NCI-H1092 treated with DMSO at 0.1 percent for 48 hours (cell line): ENCODE data around the gene BMS1.
"Not testable (repeated sequence)": the region's sequence is repeated elsewhere in the genome, so short reads cannot be mapped to it uniquely, and the experiment has no call there.

Source experiments
- DNase-seq: peaks from one replicate; lab custom pipeline; 2025; lab: John Stamatoyannopoulos, UW

BMS1 gene

DNA sequence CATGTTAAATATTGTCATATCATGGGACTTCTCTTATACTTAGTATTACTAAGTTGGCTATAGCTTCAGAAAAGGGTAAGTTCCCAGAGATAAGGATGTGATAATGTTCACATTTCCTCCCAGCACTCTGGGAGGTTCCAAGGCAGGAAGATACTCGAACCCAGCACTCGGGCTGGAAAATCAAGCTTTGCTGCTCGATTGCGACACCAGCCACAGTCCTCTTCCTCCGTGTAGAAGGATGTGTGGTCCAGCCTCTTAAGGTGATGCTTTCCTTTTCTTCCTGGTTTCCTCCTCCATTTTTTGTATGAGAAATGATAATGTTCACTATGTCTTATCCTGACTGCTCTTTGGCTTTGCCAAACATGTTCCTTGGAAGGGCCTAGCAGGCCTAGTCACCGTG lies 3.2 kb downstream of the BMS1 start:
- no peak for DNase-seq

DNA sequence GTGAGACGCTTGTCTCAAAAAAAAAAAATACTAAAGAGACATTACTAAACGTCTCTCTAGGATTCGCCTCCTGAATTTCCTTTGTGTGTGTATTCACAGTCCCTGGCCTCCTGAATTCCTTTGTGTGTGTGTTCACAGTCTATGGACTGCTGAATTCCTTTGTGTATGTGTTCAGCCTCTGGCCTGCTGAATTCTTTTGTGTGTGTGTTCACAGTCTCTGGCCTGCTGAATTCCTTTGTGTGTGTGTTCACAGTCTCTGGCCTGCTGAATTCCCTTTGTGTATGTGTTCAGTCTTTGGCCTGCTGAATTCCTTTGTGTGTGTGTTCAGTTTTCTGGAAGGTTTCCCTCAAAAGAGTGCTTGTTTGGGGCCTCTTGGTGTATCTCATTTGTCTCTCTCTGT lies 8.2 kb downstream of the BMS1 start:
- no peak for DNase-seq

DNA sequence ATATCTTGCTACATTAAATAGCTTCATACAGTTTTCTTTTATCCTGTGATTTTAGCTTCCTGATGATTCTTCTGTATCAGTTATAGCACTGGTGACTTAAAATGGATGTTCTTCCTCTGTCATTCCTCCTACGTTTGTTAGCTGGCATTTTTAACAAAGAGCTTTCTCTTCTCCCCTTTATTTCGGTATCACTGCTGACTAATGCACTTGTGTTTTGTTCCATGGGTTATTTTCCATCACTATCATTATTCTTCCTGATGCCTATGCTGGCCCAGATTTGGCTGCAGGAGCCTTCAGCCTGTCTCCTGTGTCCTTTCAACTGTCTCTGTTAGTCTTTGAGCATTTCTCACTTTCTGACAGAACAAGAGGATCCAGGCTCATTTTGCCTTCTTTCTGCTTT lies 13.1 kb downstream of the BMS1 start:
- DNase-seq: no peak

DNA sequence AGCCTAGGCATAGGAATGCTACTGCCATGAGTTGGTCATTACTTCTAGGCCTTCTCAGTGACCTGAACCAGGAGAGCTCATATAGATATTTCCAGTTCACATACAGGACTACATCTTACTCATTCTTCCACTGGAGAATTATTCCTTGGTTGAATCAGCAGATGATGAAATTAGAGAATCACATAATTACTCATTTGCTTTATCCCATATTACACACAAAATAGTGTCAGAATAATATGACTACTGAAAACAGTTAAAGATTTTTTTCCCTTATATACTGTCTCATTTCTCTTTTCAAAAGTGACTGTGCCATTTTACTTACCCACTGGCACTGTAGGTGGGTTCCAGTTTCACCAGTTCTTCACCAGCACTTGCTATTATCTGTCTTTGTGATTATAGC lies 18.5 kb downstream of the BMS1 start:
- DNase-seq: no peak

DNA sequence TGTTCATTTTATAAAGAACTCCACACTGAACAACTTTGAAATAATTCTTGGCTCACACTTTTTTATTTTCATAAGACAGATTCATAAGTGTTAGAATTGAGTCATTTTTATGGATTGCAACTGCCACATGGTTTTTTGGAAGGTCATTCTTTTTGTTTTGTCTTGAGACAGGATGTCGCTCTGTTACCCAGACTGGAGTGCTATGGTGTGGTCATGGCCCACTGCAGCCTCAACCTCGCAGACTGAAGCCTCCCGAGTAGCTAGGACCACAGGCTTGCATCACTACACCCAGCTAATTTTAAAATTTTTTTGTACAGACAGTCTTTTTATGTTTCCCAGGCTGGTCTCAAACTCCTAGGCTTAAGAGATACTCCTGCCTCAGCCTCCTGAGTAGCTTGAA lies 20.3 kb downstream of the BMS1 start:
- DNase-seq: no peak

DNA sequence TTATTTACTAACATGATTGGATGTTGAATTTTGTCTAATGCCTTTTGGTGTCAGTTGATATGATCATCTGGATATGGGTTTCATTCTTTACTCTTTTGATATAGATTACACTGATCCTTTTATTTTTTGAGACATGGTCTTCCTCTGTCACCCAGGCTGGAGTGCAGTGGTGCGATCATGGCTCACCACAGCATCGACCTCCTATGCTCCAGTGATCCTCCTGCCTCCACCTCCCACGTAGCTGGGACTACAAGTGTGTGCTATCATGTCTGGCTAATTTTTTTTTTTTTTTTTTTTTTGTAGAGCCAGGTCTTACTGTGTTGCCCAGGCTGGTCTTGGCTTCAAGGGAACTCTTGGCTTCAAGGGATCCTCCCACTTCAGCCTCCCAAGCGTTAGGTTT lies 27.1 kb downstream of the BMS1 start:
- DNase-seq: no peak

DNA sequence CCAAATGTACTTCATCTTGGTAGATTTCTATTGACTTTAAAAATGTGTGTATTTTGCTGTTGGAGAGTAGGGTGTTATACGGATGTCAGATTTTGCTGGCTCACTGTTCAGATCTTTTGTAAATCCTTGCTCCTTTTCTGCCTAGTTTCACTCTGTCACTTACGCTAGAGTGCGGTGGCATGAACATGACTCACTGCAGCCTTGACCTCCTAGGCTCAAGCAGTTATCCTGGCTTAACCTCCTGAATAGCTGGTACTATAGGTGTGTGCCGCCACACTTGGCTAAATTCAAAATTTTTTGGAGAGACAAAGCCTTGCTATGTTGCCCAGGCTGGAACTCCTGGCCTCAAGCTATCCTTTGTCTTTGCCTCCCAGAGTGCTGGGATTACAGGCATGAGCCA lies 29.4 kb downstream of the BMS1 start:
- DNase-seq: no peak

DNA sequence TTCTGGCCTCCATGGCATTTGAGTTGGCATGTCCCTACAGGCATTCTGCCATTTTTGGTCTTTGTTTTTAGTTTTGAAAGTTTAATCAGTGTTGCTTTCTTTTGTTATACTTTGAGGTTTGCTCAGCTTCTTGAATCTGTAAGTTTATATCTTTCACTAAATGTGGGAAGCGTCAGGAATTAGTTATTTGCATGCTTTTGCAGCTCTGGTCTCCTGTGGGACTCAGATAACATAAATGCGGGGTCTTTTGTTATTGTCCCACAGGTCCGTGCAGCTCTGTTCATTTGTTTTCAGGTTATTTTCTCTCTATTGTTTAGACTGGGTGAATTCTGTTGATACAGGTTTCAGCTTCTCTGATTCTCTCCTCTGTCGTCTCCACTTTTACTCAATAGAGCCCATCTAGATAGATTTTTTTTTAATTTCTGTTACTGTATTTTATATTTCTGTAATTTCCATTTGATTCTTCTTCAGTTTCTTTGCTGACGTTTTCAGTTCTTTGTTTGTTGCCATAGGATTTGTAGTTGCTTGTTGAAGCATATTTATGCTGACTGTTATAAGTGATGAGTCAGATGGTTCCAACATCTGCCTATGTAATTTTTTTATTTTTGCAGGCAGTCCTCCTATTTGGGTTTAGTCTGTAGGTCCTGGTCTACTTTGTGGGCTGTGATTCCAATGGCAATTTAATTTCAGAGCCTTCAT lies 31.5 kb downstream of the BMS1 start:
- not testable (repeated sequence) for DNase-seq

DNA sequence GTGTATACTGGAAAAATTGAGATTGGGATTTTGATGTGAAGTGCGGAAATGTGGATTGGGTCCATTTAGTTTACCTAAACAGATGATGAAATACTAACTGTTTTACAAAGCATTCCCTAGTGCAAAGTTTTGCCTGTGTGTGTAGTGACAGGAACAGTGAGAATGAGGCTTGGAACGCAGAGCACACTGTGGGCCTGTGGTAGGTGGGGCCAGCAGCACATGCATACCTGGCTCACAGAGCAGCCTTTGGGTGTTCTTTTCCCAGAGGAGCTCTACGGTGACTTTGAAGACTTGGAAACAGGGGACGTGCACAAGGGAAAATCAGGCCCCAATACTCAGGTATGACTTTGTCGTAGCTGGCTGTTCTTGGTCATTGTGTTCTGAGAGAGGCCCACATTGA lies 33.7 kb downstream of the BMS1 start:
- not testable (repeated sequence) for DNase-seq

DNA sequence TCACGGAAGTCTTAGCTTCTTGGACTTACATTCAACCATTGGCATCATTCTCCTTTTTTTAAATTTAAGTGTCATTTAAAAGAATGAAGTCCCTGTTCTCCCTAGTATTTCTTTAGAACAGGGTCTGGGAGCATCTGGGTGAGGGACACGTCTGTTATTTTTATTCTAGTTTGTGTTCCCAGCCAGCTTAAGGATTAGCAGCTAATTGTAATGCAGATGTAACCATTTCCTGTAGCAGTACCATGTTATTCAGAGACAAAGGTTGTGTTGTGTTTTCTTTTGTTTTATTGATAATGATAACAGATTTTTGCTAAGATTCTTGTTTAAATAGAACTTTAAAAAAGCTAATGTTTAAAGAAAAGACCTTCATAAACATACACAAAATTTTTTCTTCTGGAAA lies 34.3 kb downstream of the BMS1 start:
- DNase-seq: no peak

DNA sequence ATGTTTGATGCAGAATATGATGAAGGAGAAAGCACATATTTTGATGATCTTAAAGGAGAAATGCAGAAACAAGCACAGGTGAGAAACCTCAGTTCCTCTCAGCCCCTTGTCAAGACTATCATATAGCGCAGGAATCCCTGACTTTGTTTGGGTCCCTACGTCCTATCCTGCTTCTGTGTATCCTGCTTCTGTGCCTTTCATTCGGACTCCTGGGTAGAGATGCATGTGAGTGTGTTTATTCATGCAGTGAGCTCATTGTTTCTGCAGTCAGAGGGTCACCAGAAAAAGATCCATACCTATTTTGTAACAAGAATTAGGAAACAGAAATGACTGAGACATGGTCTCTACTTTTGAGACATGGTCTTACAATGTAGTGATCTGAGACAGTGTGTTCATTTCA lies 34.8 kb downstream of the BMS1 start:
- not testable (repeated sequence) for DNase-seq

DNA sequence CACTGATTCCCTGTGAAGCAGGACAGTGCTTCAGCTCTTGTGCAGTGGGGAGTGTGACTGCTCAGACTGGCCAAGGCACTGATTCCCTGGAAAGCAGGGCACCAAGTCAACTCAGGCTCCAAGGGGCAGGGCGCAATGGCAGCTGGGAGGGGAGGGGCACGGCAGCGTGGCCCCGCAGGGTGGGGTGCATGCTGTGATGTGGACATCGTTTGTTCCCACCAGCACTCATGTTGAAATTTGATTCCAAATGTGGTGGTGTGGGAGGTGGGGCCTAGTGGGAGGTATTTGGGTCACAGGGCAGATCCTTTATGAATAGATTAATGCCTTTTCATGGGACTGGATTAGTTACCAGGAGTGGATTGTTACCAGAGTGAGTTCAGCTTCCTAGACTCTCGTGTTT lies 44.2 kb downstream of the BMS1 start:
- not testable (repeated sequence) for DNase-seq

DNA sequence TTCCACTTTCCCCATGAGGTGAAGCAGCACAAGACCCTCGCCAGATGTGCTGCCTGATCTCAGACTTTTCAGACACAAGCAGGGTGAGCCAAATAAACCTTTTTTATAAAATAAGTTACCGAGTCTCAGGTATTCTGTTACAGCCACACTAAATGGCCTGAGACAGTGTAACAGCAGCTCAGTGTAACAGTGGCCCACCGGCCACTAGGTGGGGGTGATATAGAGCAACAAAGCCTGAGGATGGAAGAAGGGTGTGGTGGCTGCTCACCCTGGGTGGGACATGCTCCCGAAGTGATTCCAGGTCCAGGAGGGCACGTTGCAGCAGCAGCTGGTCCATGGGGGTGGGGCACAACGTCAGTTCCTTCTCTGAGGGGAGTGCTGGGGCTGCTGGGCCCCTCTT lies 44.6 kb downstream of the BMS1 start:
- DNase-seq: no peak

DNA sequence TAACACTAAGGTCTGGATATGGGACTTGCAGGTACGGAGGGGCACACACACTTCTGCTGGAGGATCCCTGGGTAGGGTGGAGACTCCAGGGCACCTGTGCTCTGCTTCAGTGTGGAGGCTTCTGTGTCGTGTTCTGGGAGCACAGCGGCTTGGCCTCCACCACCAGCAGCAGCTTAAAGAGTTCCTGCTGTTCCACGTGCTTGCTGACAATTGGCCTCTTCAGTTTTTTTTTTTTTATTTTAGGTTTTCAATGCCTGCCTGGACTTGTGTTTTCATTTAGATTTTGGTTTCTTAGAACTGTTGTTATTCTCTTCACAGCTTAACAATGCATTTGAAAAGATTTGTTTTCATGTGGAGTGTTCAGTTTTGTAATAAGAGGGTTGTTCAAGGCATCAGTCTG lies 45.8 kb downstream of the BMS1 start:
- DNase-seq: not testable (repeated sequence)

DNA sequence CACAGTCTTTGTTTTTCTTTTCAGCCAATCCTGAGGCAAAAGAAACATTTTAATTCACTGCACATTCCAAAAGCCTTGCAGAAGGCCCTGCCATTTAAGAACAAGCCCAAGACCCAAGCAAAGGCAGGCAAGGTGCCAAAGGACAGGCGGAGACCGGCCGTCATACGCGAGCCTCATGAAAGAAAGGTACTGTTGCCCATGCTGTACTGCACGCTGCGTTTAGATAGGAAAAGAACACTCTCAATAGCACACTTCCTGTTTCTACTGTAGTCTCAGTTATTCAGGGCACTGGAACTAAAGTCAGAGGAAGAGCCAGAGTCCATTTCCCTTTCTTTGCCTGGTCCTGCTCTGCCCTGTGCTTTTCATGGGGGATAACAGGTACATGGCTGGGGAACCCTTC lies 47.6 kb downstream of the BMS1 start:
- no peak for DNase-seq

DNA sequence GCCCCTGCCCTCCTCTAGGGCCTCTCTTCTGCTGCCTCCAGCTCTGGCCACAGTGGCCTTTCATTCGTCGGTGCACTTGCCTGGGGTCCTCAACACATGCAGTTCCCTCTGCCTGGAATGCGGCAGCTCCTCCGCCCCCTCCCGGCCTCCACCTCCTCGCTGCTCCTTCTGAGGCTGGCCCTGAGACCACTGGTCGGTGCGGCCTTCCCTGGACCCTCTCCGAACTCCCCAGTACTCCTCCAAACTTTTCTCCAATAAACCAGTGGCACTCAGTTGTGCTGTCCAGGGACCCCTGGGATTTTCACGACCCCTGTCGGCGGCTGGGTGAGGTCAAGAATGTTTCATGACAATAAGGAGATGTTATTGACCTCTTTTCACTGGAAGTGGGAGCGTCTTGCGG lies 53.5 kb downstream of the BMS1 start:
- no peak for DNase-seq

DNA sequence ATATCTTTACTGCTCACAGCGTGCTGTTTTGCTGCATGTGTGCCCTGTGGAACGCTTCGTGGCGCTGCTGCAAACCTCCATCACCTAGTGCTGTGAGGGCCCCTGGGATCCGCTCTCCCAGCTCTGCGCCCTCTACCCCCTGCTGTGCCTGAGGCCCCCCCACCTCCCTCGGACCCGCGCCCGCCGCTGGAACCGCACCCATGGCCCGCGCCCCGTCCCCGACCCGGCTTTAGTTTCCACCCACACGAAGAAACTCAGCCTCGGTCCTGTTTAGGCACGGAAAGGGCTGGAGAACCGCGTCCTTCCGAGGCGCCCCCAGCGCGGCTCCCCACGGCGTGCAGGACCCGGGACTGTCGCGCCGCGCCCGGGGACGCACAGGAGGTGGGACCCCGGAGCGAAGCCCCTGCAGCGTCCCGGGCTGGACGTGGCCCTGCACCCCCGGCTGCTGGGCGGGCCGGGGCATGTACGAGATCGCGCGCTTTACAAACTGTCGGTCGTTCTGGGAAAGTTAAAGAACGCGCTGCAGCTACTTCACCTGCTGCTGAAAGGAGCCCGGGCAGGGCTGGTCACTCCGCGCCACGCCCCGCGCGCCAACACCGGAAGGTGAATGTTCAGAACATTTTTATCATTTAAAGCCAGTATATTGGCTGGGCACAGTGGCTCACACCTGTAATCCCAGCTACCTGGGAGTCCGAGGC lies 54.3 kb downstream of the BMS1 start:
- no peak for DNase-seq

DNA sequence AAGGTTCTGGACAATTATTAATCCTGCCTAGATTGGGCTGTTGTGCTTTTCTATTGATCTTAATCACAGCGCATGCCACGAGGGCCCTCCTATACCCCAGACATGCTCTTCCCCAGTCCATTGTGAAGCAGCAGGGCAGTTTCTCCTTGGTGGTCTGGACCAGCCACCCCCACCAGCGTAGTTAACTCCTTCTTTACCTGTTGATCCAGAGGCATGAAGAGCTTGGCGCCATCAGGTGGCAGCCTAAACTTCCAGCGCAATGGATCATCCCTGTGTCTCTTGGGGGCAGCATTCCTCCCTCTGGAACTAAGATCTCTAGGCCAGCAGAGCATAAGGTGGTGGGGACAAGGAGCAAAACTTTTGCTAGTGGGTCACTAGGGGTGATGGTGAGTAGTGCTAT lies 62.2 kb downstream of the BMS1 start:
- DNase-seq: not testable (repeated sequence)

DNA sequence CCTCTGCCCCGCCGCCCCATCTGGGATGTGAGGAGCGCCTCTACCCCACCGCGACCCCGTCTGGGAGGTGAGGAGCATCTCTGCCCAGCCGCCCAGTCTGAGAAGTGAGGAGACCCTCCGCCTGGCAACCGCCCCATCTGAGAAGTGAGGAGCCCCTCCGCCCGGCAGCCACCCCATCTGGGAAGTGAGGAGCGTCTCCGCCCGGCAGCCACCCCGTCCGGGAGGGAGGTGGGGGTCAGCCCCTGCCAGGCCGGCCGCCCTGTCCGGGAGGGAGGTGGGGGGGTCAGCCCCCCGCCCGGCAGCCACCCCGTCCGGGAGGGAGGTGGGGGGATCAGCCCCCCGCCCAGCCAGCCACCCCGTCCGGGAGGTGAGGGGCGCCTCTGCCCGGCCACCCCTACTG lies 64.7 kb downstream of the BMS1 start:
- not testable (repeated sequence) for DNase-seq

DNA sequence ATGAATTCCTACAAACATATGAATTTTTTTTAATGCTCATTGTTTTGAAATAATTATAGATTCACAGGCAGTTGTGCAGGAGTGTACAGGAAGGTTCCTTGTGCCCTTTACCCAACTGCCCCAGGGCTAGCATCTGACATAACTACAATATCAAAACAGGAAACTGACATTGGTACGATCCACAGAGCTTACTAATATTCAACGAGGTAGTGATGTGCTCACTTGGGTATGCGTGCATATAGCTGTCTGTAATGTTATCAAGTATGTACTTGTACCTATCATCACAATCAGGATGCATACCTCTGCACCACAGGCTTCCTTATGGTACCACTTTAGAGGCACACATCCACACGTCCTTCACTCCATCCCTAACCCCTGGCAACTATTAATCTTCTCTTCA lies 68.3 kb downstream of the BMS1 start:
- no peak for DNase-seq

DNA sequence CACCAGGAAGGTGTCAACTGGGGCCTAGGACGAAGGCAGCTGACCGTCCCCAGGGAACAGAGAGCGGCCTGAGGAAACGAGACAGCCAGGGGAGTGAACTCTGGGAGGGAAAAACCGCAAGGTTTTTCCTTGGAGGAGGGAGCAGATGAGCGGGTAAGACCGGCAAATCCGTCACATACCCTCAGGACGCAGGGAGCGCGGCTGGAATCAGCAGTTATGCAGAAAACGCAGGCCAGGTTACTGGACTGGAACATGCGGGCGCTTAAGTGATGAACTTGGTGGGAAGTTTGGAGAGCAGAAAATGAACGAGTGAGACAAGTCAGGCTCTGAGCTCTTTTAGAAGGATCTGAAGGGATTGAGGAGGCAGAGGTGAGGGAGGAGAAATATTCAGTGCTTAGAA lies 76.7 kb downstream of the BMS1 start:
- DNase-seq: no peak

DNA sequence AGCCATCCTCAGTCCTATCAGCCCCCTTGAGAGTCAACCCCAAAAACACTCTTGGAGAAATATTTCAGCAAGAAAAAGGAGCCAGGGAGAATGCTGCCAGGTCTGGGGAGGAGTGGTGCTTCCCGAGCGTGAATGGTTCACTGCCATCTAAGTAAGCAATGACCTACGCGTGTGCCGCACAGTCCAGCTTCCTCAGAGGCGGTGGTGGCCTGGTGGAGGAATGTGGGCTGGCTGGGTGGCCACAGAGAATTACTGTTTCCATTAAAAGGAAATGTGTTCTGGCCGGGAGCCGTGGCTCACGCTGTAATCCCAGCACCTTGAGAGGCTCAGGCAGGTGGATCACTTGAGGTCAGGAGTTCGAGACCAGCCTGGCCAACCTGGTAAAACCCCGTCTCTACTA lies 77.4 kb downstream of the BMS1 start:
- not testable (repeated sequence) for DNase-seq

DNA sequence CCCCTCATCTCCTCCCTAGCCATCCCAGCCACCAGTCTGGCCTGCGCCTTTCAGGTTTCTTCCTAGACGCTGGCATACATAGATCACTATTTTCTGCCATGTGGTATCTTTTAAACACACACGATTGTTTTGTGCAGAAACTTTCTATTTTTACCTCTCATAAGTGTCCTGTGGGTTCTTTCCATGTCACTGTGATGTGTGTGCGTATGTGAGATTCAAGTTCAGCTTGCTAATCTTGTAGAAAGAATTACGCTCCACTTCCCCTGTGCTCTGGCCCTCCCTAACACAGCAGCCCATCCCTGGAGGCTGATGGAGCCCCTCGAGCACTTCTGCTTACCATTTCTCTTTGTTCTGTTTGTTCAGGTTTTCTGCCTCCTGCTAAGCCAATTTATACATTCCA lies 80.2 kb downstream of the BMS1 start:
- DNase-seq: not testable (repeated sequence)

DNA sequence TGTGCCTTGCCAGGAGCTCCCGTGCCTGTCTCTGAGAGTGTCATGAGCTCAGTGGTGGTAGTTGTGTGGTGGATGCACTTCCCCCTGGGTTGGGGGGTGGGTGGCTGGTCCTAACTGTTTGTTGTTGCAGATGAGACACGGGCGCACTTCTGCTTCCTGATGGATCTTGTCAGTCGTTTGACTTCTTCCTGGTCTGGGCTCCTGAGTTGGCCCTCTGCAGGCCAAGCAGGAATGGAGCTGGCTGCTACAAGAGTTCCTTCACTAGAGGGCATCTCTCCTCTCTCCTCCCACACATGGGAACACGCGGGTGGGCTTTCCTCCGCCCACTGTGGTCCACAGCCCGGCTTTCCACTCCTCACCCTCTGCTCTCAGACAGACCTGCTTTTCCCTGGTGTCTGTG lies 82.0 kb downstream of the BMS1 start:
- no peak for DNase-seq
